SK-N-MC (cell line): ENCODE results near the gene C13orf46.

Source experiments
- DNase-seq: peaks from one replicate; pipeline ENCODE4 v3.0.0-alpha.2; 2011; ENCODE audit warnings: low read depth, low spot score
- H3K27ac ChIP-seq: fragments of 200-600 bp; sonication (generic); 2 replicates; pipeline ENCODE4 v1.5.1; 2016; ENCODE audit warnings: mixed run types
- H3K36me3 ChIP-seq: fragments of 200-600 bp; sonication (generic); 2 replicates; pipeline ENCODE4 v1.6.1; 2017; ENCODE audit warnings: antibody characterized with exemption, low read length, mixed read lengths; ENCODE audit not compliant: insufficient read depth
- H3K4me3 ChIP-seq: fragments of 200-600 bp; sonication (generic); 2 replicates; pipeline ENCODE4 v1.5.1; 2016
- H3K9ac ChIP-seq: fragments of 200-600 bp; sonication (generic); 2 replicates; pipeline ENCODE4 v1.8.0; 2017; ENCODE audit warnings: mixed run types, mixed read lengths; ENCODE audit not compliant: insufficient read length
- H3K9me3 ChIP-seq: fragments of 200-600 bp; sonication (generic); 2 replicates; pipeline ENCODE4 v1.6.1; 2017; ENCODE audit warnings: low read depth, mild to moderate bottlenecking, antibody characterized with exemption, low read length, moderate library complexity, mixed read lengths
- EZH2 ChIP-seq: fragments of 200-600 bp; sonication (generic); IDR thresholded peaks from one replicate; pipeline ENCODE4 v1.6.1; 2017; ENCODE audit warnings: antibody characterized with exemption
- FOXP2 ChIP-seq: optimal IDR thresholded peaks from 2 replicates; pipeline ENCODE3; 2011; ENCODE audit warnings: mild to moderate bottlenecking, moderate library complexity; ENCODE audit not compliant: insufficient read depth; ENCODE audit errors: extremely low read length, control extremely low read depth
- POLR2AphosphoS5 ChIP-seq: IDR thresholded peaks from 2 replicates; pipeline ENCODE4 v1.6.1; 2012; ENCODE audit warnings: mild to moderate bottlenecking, low read depth, low read length, borderline replicate concordance

The C13orf46 gene

DNA sequence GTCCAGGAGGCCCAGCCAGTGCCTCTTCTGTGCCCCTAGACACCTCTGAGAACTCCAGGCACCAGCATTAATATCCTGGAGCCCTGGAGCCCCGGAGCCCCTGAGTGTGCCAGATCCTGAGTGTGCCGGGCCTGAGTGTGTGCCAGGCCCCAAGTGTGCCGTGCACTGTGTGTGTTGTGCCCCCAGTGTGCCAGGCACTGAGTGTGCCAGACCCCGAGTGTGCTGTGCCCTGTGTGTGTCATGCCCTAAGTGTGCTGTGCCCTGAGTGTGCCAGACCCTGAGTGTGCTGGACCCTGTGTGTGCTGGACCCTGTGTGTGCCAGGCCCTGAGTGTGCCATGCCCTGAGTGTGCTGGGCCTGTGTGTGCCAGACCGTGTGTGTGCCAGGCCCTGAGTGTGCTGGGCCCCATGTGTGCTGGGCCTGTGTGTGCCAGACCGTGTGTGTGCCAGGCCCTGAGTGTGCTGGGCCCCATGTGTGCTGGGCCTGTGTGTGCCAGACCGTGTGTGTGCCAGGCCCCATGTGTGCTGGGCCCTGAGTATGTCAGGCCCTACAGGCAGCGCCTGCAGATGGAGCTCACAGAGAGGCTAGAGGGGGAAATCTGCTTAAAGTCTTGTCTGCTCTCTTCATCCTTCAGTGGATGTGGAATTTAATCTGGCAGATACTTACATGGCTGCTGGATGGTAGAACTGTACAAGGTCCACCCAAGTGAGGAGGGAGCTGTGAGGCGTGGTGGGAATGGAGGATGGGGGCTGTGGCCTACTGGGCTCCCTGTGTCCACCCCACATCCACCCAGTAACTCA is 53.9 kb downstream of the C13orf46 start:
- Histone ChIP-seq H3K9me3 (peaks cover 3% of the 10 kb centered on the region; the same call in 1 of the 2 replicates), H3K36me3 (no peaks in the 10 kb centered on the region), H3K27ac (no peak overlapping the region), H3K4me3 (no peak overlapping the region), H3K9ac (no peak overlapping the region)
- TF ChIP-seq POLR2AphosphoS5 = no peak
- no peak for TF ChIP-seq FOXP2
- TF ChIP-seq EZH2 = no peak
- no peak for DNase-seq

DNA sequence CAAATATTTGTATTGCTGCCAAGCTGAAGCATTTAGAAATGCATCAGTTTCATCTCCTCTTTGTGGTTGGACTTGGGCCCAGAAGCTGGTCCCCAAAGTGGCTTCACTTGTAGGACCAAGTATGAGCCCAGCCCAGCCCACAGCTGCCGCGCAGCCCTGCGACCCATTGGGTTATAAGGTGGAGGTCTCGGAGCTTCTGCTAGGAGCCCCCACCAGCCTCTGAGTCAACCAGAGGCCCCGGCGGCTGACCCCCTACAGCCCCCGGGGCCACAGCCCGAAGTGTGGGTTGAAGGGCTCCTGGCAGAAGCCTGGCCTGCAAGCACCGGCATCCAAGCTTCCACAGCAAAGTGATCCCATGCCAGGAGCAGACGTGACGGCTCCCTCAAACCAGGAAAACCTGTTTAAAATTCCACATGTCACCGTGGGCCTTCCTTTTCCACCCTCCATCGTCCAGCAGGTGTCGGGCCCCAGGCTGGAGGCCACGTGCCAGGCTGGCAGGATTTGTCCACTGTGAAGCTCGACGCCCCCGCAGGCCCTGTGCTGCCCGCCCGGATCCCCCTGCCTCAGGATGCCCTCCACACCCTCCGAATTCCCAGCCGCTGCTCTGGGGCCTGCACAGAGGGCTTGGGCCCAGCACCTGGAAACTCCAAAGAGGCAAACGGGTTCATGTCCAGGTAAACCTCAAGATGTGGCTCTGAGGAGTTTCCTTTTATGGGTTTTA is 54.7 kb downstream of the C13orf46 start:
- no peaks in the 10 kb centered on the region for H3K36me3 ChIP-seq
- H3K4me3 ChIP-seq = no peak overlapping the region
- H3K9ac ChIP-seq = no peak overlapping the region
- no peak overlapping the region for H3K27ac ChIP-seq
- H3K9me3 ChIP-seq = peaks cover 3% of the 10 kb centered on the region; the same call in 1 of the 2 replicates
- TF ChIP-seq FOXP2 (no peak), POLR2AphosphoS5 (no peak), EZH2 (no peak)
- DNase-seq = no peak

DNA sequence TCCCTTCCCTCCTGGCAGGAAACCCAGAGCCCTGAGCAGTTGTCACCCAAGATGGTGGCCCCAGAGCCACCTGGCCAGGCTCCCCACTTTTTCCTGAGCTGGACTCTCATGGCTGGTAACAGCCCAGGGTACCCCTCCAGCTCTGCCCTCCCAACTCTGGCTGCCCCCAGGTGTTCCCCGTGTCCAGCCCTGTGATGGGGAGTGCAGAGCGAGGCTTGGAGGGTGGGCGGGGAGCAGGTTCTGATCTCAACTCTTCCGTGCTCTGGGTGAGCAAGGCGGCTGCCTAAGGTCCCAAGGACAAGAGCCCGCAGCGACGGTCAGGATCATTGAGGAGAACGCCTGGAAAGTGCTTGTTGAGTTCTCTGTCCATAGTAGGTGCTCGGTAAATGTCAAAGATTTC is 55.3 kb downstream of the C13orf46 start:
- no peak for TF ChIP-seq FOXP2
- TF ChIP-seq POLR2AphosphoS5 = no peak
- no peak for TF ChIP-seq EZH2
- Histone ChIP-seq H3K9ac (no peak overlapping the region), H3K9me3 (peaks cover 3% of the 10 kb centered on the region; the same call in 1 of the 2 replicates), H3K36me3 (no peaks in the 10 kb centered on the region), H3K27ac (no peak overlapping the region), H3K4me3 (no peak overlapping the region)
- DNase-seq = no peak

DNA sequence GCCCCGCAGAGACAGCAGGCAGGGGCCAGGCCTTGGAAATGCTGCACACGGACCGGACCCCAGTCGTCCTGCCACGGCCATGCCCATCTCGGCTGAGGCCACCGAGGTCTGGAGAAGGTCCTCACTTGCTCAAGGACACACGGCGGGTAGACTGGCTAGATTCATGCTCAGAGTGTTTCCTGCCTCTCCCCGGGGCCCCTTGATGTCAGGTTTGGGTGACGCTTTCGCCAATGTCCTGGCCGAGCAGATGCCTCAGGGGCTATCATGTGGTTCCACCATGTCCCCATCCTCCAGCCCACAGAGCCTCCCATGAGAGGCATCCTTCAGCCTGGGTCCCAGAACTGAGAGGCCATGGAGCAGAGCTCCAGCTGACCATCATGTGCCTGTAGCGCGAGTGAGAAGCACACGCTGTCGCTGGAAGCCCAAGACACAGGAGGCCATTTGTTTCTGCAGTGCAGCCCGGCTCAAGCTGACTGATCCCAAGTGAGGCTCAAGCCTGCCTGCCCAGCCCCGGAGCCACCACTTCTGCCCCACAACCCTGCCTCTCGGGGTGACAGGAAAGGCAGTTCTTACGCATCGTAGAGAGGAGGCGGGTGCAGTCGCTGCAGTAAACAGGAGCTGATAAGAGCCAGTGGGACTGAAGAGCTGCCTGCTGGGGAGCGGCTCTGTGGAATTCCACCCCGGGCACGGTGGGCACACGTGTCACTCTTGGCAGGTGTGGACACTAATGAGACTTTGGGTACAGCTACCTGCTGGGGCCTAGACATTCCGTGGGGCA is 56.1 kb downstream of the C13orf46 start:
- H3K4me3 ChIP-seq = no peak overlapping the region
- H3K36me3 ChIP-seq = no peaks in the 10 kb centered on the region
- no peak overlapping the region for H3K27ac ChIP-seq
- TF ChIP-seq FOXP2 (no peak), EZH2 (no peak), POLR2AphosphoS5 (no peak)
- no peak for DNase-seq
- H3K9me3 ChIP-seq = peaks cover 3% of the 10 kb centered on the region; the same call in 1 of the 2 replicates
- H3K9ac ChIP-seq = no peak overlapping the region

DNA sequence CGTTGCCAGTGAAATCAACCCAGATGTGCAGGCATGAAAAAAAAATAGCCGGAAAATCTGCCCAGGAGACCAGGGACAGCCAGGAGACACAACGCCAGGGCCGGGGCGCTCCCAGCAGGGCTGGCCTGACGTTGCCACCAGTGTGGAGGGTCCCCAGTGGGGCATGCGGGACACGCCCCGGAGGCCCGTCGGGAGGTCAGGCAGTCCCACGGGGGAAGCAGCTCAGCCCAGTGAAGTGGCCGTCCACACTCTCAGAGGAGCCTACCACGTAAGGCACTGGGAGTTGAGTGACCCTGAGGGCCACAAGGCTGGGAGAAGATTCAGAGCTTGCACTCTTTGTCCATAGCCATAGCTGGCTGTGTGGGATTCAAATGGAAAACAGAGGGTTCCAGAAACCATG is 56.8 kb downstream of the C13orf46 start:
- H3K4me3 ChIP-seq = no peak overlapping the region
- TF ChIP-seq FOXP2 = no peak
- TF ChIP-seq POLR2AphosphoS5 = no peak
- no peak for TF ChIP-seq EZH2
- no peaks in the 10 kb centered on the region for H3K36me3 ChIP-seq
- H3K27ac ChIP-seq = no peak overlapping the region
- no peak for DNase-seq
- H3K9me3 ChIP-seq = peaks cover 3% of the 10 kb centered on the region; the same call in 1 of the 2 replicates
- H3K9ac ChIP-seq = no peak overlapping the region

DNA sequence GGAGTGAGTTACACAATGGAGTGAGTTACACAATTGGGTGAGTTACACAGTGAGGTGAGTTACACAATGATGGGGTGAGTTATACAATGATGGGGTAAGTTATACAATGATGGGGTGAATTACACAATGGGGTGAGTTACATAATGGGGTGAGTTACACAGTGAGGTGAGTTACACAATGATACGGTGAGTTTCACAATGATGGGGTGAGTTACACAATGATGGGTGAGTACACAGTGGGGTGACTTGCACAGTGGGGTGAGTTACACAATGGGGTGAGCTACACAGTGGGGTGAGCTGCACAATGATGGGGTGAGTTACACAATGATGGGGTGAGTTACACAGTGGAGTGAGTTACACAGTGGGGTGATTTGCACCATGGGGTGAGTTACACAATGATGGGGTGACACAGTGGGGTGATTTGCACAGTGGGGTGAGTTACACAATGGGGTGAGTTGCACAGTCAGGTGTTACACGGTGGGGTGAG is 57.5 kb downstream of the C13orf46 start:
- Histone ChIP-seq H3K4me3 (no peak overlapping the region), H3K36me3 (no peaks in the 10 kb centered on the region), H3K27ac (no peak overlapping the region), H3K9me3 (no peaks in the 10 kb centered on the region), H3K9ac (no peak overlapping the region)
- no peak for DNase-seq
- no peak for TF ChIP-seq FOXP2
- TF ChIP-seq POLR2AphosphoS5 = no peak

DNA sequence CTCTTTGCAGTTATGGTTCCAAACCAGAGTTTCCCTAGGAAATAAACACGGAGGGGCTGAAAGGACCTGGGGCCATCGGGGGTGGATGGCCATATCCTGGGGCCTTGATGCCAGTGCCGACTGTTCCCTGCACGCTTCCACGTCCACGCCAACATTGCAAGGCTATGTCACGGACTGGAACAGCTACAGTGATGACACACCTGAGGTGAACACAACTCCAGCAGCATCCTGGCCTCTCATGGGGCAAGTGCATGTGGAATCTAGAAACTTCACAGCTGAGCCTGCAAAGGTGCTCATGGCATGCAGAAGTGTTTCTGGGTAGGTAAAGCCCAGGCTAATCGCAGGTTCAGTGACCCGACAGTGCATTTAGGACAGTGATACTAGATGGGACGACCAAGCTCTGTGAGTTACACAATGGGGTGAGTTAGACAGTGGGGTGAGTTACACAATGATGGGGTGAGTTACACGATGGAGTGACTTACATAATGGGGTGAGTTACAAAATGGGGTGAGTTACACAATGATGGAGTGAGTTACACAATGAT is 58.0 kb downstream of the C13orf46 start:
- no peak for DNase-seq
- TF ChIP-seq EZH2 (no peak), POLR2AphosphoS5 (no peak), FOXP2 (no peak)
- no peak overlapping the region for H3K27ac ChIP-seq
- no peaks in the 10 kb centered on the region for H3K36me3 ChIP-seq
- H3K9me3 ChIP-seq = no peaks in the 10 kb centered on the region
- no peak overlapping the region for H3K4me3 ChIP-seq
- no peak overlapping the region for H3K9ac ChIP-seq
